ENCODE measurements around the gene ACTG2.
A peak's percentile ranks its signal among the peaks of the same experiment; 100 is the strongest.
"Not testable (repeated sequence)": the region's sequence is repeated elsewhere in the genome, so short reads cannot be mapped to it uniquely, and the experiment has no call there.

Gene ACTG2

DNA sequence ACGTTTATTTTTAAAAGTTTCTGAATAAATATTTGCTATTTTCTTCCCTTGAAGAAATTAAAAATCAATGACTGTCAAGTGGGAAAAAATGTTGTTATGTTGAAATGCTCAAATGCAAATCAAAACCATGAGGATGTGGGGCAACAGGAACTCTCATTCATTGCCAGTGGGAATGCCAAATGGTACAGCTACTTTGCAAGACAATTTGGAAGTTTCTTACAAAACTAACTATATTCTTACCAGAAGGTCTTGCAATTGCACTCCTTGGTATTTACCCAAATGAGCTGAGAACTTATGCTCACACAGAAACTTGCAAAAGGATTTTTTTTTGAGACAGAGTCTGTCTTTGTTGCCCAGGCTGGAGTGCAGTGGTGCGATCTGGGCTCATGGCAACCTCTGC lies 7.4 kb upstream of the ACTG2 start:
- H3K27me3 ChIP-seq (ENCODE audit: low read depth): no peaks in the 10 kb centered on the region; the same call in 1 of the 2 replicates
- no peaks in the 10 kb centered on the region for H3K36me3 ChIP-seq (replicated peaks)
- H3K4me1 ChIP-seq: peaks cover 6% of the 10 kb centered on the region; the same call in 1 of the 2 replicates
- no peaks in the 10 kb centered on the region for H3K9me3 ChIP-seq
- no peak for DNase-seq (ENCODE audit: low spot score in 2 of 2)
- in situ Hi-C loops (cut with MboI; ENCODE audit: low sequenced_read_pairs): no loop called here
- H3K4me3 ChIP-seq: no peak overlapping the region

DNA sequence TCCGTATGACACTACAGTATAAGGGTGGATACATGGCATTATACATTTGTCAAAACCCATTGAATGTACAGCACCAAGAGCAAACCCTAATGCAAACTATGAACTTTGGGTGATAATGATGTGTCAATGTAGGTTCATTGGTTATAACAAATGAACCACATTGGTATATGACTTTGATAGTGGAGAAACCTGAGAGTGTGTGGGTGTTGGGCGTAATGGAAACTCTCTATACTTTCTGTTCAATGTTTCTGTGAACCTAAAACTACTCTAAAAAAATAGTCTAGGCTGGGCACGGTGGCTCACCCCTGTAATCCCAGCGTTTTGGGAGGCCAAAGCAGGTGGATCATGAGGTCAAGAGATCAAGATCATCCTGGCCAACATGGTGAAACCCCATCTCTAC lies 6.5 kb upstream of the ACTG2 start:
- Histone ChIP-seq H3K36me3 (replicated peaks) (no peaks in the 10 kb centered on the region), H3K9me3 (no peaks in the 10 kb centered on the region), H3K27me3 (ENCODE audit: low read depth) (no peaks in the 10 kb centered on the region; the same call in 1 of the 2 replicates), H3K4me1 (peaks cover 6% of the 10 kb centered on the region; the same call in 1 of the 2 replicates), H3K4me3 (no peak overlapping the region)
- DNase-seq (ENCODE audit: low spot score in 2 of 2): no peak
- in situ Hi-C loops (cut with MboI; ENCODE audit: low sequenced_read_pairs): no loop called here

DNA sequence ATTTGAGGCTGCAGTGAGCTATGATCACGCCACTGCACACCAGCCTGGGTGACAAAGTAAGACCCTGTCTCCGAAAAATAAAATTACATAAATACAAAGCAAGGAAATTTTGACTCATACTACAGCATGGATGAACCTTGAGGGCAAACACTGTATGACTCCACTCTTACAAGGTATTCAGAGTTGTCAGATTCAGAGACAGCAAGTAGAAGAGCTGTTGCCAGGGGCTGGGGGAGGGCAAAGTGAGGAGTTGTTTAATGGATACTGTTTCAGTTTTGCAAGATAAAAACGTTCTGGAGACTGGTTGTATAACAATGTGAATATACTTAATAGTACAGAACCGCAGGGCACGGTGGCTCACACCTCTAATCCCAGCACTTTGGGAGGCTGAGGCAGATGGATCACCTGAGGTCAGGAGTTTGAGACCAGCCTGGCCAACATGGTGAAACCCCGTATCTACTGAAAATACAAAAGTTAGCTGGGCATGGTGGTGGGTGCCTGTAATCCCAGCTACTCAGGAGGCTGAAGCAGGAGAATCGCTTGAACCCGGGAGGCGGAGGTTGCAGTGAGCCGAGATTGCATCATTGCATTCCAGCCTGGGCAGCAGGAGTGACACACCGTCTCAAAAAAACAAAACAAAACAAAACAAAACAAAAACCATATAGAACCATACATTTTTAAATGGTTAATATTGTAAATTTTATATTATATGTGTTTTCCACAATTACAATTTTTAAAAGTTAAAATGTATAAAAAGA lies 5.0 kb upstream of the ACTG2 start:
- in situ Hi-C loops (cut with MboI; ENCODE audit: low sequenced_read_pairs); H3K9me3 ChIP-seq; H3K27me3 ChIP-seq (ENCODE audit: low read depth); H3K4me3 ChIP-seq; H3K36me3 ChIP-seq (replicated peaks); H3K4me1 ChIP-seq: not testable (repeated sequence)
- DNase-seq (ENCODE audit: low spot score in 2 of 2): peak in 1 of 2 experiments; percentile 19

DNA sequence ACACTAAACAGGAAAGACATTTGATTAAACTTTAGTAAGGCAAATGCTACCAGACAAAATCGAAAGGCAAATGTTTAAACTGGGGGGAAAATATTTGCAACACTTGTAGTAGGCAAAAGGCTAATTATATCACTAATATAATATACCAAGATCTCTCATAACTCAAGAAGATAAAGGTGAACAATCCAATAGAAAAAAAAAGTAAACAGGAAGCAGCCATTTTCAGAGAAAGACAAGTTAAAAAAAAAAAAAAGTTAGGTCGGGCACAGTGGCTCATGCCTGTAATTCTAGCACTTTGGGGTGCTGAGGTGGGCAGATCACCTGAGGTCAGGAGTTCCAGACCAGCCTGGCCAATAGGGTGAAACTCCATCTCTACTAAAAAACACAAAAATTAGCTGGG lies 4.4 kb upstream of the ACTG2 start:
- Histone ChIP-seq H3K36me3 (replicated peaks) (no peaks in the 10 kb centered on the region), H3K9me3 (no peaks in the 10 kb centered on the region), H3K27me3 (ENCODE audit: low read depth) (no peaks in the 10 kb centered on the region; the same call in 1 of the 2 replicates), H3K4me3 (no peak overlapping the region), H3K4me1 (peaks cover 13% of the 10 kb centered on the region)
- in situ Hi-C loops (cut with MboI; ENCODE audit: low sequenced_read_pairs): no loop called here
- DNase-seq (ENCODE audit: low spot score in 2 of 2): no peak

DNA sequence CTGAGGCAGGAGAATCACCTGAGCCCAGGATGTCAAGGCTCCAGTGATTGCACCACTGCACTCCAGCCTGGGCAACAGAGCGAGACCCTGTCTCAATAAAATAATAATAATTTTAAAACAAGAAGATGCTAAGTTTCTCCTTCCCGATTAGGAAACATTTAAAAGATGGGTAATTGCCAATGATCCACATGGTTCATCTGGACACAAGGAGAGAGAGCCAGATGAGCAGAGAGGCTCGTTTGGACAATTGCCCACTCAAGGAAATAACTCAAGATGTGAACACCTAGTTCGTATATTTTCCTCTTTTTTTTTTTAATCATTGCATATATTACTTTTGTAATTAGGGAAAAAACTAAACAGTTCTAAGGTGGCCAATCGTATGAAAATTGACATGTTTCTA lies 3.6 kb upstream of the ACTG2 start:
- H3K4me1 ChIP-seq: peaks cover 13% of the 10 kb centered on the region
- in situ Hi-C loops (cut with MboI; ENCODE audit: low sequenced_read_pairs): no loop called here

DNA sequence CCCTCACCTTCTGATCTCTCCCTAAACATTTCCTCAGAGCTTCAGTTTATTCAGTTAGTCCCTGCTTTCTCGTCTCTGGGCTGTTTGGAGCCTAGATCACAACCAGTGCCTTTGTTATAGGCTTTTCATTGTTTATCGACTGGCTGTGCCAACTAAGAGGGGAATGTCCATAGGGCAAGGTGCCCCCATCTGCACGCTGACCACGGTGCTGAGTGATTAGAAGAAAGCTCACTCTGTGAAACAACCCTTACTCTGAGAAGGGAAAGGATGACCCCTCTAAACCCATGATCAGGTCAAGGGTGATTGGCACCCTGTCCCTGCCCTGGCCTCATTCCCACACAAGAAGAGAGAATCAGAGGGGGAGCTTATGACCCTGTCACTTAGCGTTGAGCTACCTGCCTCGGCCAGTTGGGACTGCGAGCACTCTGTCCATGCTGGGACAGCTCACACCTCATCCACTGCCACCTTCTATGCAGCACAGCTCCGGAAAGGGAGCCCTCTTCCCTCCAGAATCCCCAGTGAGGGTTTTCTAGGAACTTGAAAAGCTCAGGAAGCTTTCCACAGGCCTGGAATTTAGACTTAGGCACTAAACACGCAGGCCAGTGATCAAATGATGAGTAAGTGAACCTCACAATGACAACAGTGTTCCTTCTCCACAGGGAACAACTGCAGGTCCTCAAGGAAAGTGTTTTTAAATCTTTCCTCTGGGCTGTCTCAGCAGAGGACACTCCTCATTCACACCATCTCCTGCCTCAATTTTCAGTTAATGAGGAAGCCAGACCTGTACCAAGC lies 2.3 kb upstream of the ACTG2 start:
- no peak for DNase-seq (ENCODE audit: low spot score in 2 of 2)
- in situ Hi-C loops (cut with MboI; ENCODE audit: low sequenced_read_pairs): no loop called here
- Histone ChIP-seq H3K4me3 (no peak overlapping the region), H3K9me3 (no peaks in the 10 kb centered on the region), H3K27me3 (ENCODE audit: low read depth) (no peaks in the 10 kb centered on the region; the same call in 1 of the 2 replicates), H3K36me3 (replicated peaks) (no peaks in the 10 kb centered on the region), H3K4me1 (peaks cover 13% of the 10 kb centered on the region)

More for the DNA sequence above, 3.6 kb upstream of the ACTG2 start:
- Histone ChIP-seq H3K27me3 (ENCODE audit: low read depth) (no peaks in the 10 kb centered on the region; the same call in 1 of the 2 replicates), H3K36me3 (replicated peaks) (no peaks in the 10 kb centered on the region), H3K9me3 (no peaks in the 10 kb centered on the region), H3K4me3 (no peak overlapping the region)
- no peak for DNase-seq (ENCODE audit: low spot score in 2 of 2)

DNA sequence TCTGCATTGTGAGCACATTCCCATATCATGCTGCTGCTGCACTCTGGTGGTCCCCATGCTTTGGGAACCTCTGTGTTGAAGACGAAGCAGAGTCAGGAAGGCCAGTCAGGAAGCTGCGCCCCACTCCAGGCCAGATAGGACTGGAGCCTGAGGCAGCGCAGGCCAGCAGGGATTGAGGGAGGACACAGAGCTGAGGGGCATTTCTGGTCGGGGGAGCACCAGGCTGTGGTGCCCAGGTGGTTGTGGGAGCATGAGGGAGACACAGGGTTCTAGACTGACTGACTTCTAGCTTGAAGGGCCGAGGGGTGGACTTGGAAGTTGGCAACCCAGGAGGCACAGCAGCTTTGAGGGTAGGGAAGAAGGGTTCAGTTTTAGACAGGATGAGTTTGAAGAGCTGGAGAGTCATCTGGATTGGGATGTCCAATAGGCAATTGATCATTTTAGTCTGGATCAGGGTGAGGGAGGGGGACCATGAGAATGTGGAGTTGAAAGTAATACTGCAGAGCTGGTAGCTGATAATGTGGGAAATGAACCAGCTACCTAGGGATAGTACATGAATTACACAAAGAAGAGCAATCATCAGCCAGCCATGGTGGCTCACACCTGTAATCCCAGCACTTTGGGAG lies 1.4 kb upstream of the ACTG2 start:
- in situ Hi-C loops (cut with MboI; ENCODE audit: low sequenced_read_pairs): no loop called here
- no peaks in the 10 kb centered on the region for H3K36me3 ChIP-seq (replicated peaks)

DNA sequence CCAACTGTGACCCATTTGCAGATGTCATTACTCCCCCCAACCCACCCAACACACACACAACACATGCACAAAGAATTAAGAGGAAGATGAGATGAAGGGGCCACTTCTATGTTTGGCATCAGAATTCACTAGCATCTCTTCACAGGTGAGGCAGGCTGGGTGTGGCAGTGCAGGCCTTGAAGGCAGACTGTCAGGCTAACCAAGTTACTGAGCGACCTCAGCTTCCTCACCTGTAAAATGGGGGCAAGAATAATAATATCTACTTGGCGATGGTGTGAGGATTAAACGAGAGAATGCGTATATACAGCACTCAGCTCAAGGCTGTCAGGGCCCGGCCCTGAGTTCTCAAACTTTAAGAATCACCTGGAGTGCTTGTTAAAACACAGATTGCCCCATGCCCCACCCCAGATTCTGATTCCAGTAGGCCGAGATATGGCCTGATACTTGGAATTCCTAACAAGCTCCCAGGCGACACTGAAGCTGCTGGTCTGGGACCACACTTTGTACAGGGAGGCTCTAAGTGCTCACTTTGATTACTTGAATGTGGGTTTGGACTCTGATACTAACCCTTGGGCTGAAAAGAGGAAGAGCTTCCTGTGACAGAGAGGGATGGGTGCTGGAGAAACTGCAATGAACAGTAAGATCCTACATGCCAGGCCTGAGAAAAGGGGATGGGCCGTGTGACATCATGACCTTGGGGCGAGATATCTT lies 1.1 kb downstream of the ACTG2 start:
- H3K36me3 ChIP-seq (replicated peaks): no peaks in the 10 kb centered on the region
- in situ Hi-C loops (cut with MboI; ENCODE audit: low sequenced_read_pairs): no loop called here
- no peaks in the 10 kb centered on the region for H3K9me3 ChIP-seq
- no peaks in the 10 kb centered on the region; the same call in 1 of the 2 replicates for H3K27me3 ChIP-seq (ENCODE audit: low read depth)
- DNase-seq (ENCODE audit: low spot score in 2 of 2): no peak
- H3K4me1 ChIP-seq: peaks cover 11% of the 10 kb centered on the region
- no peak overlapping the region for H3K4me3 ChIP-seq

More for the DNA sequence above, 1.4 kb upstream of the ACTG2 start:
- H3K9me3 ChIP-seq: no peaks in the 10 kb centered on the region
- no peak overlapping the region for H3K4me3 ChIP-seq
- no peaks in the 10 kb centered on the region; the same call in 1 of the 2 replicates for H3K27me3 ChIP-seq (ENCODE audit: low read depth)
- no peak for DNase-seq (ENCODE audit: low spot score in 2 of 2)
- peaks cover 13% of the 10 kb centered on the region for H3K4me1 ChIP-seq

DNA sequence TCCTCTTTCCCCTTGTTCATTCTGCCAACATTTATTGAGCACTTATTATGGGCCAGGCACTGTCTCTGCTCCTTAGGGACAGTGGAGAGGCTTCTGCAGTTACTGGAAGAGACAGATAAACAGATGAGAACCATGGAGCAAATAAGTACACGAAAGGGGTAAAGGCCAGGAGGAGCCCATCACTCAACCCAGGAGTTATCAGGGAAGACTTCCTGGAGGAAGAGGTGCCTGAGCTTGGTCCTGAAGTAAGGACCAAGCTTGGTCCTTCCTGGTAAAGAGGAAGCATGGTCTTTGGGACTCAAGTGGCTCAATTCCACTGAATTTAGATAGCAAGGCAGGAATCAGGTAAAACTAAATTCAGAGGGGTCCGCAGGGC lies 1.7 kb downstream of the ACTG2 start:
- no peak overlapping the region for H3K4me3 ChIP-seq

DNA sequence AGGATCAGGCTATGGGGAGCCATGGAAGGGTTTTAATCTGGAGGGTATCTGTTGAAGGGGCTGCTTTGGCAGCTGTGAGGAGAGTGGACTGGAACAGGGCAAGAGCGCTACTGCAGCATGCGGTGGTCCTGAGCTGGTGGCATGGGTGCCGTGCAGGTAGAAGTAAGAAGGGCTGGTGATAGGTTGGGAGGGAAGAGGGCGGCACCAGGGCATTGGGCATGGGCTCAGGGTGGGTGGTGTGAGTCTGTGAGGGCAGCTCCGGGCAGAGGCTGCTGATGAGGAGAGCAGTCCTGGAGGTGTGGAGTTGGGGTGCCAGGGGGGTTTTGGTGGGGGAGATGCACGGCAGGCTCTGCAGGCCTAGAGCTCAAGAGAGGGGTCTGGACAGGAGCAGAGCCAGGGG lies 2.1 kb downstream of the ACTG2 start:
- in situ Hi-C loops (cut with MboI; ENCODE audit: low sequenced_read_pairs): no loop called here
- DNase-seq (ENCODE audit: low spot score in 2 of 2): no peak

More for the DNA sequence above, 1.7 kb downstream of the ACTG2 start:
- no peaks in the 10 kb centered on the region for H3K9me3 ChIP-seq
- in situ Hi-C loops (cut with MboI; ENCODE audit: low sequenced_read_pairs): no loop called here
- H3K36me3 ChIP-seq (replicated peaks): no peaks in the 10 kb centered on the region
- no peaks in the 10 kb centered on the region; the same call in 1 of the 2 replicates for H3K27me3 ChIP-seq (ENCODE audit: low read depth)
- DNase-seq (ENCODE audit: low spot score in 2 of 2): no peak
- peaks cover 11% of the 10 kb centered on the region for H3K4me1 ChIP-seq

DNA sequence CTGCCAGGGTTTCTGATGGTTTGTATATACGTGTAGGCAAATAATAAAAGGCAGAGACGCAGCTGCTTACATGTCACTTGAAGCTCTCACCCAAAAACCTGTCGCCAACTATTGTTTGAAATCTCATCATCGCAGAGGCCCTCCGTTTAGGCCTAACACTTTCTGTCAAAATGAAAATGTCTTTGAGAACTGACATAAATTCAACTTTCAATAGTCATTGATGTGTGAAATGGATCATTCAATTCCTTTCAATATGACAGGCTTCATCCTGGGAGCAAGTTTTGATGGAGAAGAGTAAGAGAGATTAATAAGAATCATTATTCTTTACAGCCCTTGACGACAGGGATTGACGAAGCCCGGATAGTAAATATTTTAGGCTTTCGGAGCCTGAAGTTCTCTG lies 2.7 kb downstream of the ACTG2 start:
- H3K36me3 ChIP-seq (replicated peaks): no peaks in the 10 kb centered on the region
- peaks cover 11% of the 10 kb centered on the region for H3K4me1 ChIP-seq
- in situ Hi-C loops (cut with MboI; ENCODE audit: low sequenced_read_pairs): no loop called here
- H3K4me3 ChIP-seq: no peak overlapping the region
- DNase-seq (ENCODE audit: low spot score in 2 of 2): no peak
- H3K9me3 ChIP-seq: no peaks in the 10 kb centered on the region
- no peaks in the 10 kb centered on the region for H3K27me3 ChIP-seq (ENCODE audit: low read depth)

More for the DNA sequence above, 2.1 kb downstream of the ACTG2 start:
- Histone ChIP-seq H3K4me1 (peaks cover 11% of the 10 kb centered on the region), H3K36me3 (replicated peaks) (no peaks in the 10 kb centered on the region), H3K4me3 (no peak overlapping the region), H3K27me3 (ENCODE audit: low read depth) (no peaks in the 10 kb centered on the region), H3K9me3 (no peaks in the 10 kb centered on the region)

DNA sequence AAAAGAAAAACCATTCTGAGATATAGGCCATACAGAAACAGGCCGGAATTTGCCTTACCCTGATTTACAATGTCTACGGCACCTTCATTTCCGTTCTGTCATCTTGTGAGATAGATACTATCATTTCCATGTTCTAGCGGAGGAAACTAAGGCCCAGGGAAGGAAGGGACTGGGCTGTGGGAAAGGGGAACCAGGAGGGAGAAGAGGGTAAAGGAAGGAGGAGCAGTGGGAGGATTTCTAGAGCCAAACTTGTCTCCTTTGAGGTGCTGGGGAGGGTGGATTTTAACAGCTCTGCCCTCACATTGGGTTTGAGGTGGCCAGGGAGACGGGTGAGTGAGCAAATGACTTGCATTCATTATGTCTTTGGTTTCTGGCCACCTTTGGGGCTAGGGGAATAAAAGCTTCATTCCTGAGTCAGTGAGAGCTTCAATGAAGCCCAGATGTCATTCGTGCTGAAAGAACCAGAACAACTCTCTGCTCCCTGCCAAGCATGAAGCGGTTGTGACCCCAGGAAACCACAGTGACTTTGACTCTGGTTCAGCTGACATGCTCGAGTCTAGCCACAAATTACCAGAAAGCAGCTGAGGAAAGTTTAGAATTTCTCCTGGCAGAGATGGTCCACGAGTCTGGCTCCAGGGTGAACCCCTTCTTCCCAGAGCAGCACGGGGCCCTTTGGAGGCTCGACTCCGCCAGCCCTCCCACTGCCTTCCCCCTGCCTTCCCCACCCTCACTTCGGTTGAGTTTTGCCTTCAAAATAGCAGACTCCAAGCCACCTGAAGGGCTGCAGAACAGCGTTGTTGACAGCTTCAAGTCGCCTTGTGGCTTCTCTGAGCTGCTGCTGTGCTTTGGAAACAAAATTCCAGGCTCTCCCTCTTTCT lies 3.8 kb downstream of the ACTG2 start:
- H3K36me3 ChIP-seq (replicated peaks): no peaks in the 10 kb centered on the region
- no peaks in the 10 kb centered on the region for H3K27me3 ChIP-seq (ENCODE audit: low read depth)
- H3K4me1 ChIP-seq: peaks cover 11% of the 10 kb centered on the region
- H3K9me3 ChIP-seq: no peaks in the 10 kb centered on the region
- in situ Hi-C loops (cut with MboI; ENCODE audit: low sequenced_read_pairs): no loop called here
- no peak for DNase-seq (ENCODE audit: low spot score in 2 of 2)
- no peak overlapping the region for H3K4me3 ChIP-seq

DNA sequence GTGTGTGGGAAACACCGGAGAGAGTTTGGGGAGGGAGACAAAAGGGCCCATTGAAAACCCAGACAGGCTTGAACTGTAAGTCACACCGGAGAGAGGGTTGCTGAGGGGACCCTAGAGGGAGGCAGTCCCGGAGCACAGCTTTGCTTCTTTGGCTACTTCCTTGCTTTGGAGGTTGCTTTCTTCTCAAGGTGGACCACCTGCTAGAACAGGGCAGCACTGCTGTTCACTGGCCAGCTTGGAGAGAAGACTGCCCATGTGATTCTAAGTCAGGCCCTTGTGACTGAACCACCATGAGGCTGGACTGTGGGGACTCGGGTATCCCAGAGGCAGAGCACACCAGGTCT lies 4.4 kb downstream of the ACTG2 start:
- Histone ChIP-seq H3K4me3 (no peak overlapping the region), H3K4me1 (peaks cover 11% of the 10 kb centered on the region), H3K27me3 (ENCODE audit: low read depth) (no peaks in the 10 kb centered on the region), H3K36me3 (replicated peaks) (no peaks in the 10 kb centered on the region), H3K9me3 (no peaks in the 10 kb centered on the region)
- in situ Hi-C loops (cut with MboI; ENCODE audit: low sequenced_read_pairs): no loop called here
- DNase-seq (ENCODE audit: low spot score in 2 of 2): no peak
